22Rv1 (cell line): Measurements from ENCODE around the gene VPS11.

Source experiments
- CTCF ChIP-seq: fragments of 450-650 bp; IDR thresholded peaks from 2 replicates; pipeline ENCODE4 v1.5.1; 2017; ENCODE audit warnings: mild to moderate bottlenecking
- ZFX ChIP-seq: fragments of 450-650 bp; IDR thresholded peaks from 2 replicates; pipeline ENCODE4 v1.6.1; 2017; ENCODE audit warnings: antibody characterized with exemption, borderline replicate concordance

- TF ChIP-seq CTCF (no peak), ZFX (no peak)
Observed at GRCh38 chr11:119042927-119043326, 24.7 kb upstream of the VPS11 start.
